GM15510 (cell line): ENCODE data around the gene PEAK1.

ENCODE experiments used
- POLR2A ChIP-seq: IDR thresholded peaks from 3 replicates; pipeline ENCODE4 v1.6.1; 2011; ENCODE audit warnings: borderline replicate concordance; ENCODE audit not compliant: insufficient read length; ENCODE audit errors: extremely low read depth

The PEAK1 gene

GRCh38 chr15:77419836-77420609, at the start of gene PEAK1:
PEAK1 (minus strand) TSS chr15:77420104; CDS start chr15:77181926, 238,178 bp downstream.
- peak; percentile 76 for TF ChIP-seq POLR2A

DNA sequence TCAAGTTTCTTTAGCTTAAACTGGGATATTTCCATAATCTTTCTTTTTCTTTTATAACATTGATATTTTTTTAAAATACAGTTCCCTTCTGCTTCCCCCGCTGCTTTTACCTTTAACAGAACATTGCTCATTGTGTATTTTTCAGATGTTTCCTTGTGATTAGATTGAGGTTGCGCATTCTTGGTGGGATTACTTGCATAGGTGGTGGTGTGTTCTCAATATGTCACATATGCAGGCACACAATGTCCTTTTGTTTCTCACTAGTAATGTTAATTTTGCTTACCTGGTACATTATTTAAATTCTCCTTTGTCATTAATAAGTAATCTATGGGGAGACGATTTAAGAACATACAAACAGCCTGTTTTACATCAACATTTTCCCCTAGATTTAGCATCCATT, 49.0 kb upstream of the PEAK1 start:
- TF ChIP-seq POLR2A = no peak

DNA sequence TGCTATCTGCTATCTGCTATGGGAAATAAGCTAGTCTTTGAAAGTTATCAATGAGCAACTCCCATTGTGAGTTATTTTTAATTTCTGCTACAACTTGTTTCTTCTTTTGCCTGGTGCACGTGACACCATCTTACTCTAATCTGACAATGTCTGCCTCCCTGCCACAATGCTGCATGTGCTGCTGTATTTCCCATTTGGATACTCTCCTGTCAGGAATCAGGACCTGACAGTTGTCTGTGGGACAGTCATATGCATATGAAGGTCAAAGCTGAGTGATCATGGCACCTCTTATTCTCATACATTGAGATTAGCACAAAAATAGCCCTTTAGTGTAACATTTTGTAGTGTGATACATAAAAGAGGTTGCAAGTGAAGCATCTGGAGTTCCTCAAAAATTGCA, 46.6 kb upstream of the PEAK1 start:
- no peak for TF ChIP-seq POLR2A

GRCh38 chr15:77464129-77464865, 44.4 kb upstream of the PEAK1 start:
- TF ChIP-seq POLR2A = no peak

- no peak for TF ChIP-seq POLR2A
Observed at GRCh38 chr15:77461486-77461885, 41.6 kb upstream of the PEAK1 start.

DNA sequence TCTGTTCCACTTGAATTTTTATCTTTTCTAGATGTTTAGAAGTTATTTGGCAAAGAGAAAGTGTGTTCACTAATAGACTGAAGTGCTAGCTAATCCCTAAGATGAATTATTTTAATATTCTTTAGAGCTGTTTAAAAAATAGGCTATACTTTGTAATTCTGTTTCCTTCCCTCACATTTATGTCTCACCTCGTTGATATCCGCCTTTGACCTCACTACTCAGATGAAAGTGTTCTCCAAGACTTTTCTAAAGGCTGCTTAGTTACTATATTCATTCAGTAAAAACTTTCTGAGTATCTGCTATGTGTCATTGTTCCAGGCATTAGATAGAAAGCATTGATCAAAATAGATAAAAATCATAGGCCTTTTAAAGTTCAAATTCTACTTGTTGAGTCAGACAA, 39.1 kb upstream of the PEAK1 start:
- no peak for TF ChIP-seq POLR2A

GRCh38 chr15:77457905-77458265, 38.0 kb upstream of the PEAK1 start:
- TF ChIP-seq POLR2A = no peak

GRCh38 chr15:77457191-77457904, 37.4 kb upstream of the PEAK1 start:
- TF ChIP-seq POLR2A = no peak

- TF ChIP-seq POLR2A = no peak
Observed at GRCh38 chr15:77456746-77457145, 36.8 kb upstream of the PEAK1 start.

DNA sequence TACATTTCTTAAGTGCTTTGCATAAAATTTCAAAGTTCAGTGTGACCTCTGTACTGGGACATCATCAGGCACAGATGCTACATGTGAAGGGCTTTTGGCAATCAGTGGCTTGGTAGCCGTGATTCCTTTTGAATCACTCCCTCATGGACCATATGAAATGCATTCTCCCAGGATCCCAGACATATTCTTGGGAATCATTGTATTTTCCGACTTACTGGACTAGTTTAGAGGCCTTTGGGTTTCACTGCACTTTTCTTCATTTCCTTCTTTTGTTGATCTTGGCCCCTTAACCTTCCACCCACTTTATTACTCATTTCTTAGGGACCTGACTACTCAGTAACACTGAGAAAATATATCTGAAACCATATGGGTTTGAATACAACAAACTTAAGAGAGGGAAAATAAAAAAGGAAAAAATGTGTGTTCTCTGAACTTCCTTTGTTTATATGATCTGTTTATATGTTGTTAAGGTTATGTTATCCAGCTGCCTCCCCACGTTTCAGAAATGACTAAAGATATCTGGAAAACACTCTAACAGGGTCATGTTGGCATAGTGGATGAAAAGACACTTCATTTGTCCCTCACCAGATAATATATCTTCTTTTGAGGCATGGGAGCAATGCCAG, 35.9 kb upstream of the PEAK1 start:
- TF ChIP-seq POLR2A = no peak

- TF ChIP-seq POLR2A = no peak
Observed at GRCh38 chr15:77454951-77455350, 35.0 kb upstream of the PEAK1 start.

GRCh38 chr15:77454265-77454664, 34.4 kb upstream of the PEAK1 start:
- no peak for TF ChIP-seq POLR2A

- TF ChIP-seq POLR2A = no peak
Observed at GRCh38 chr15:77446840-77447390, 27.0 kb upstream of the PEAK1 start.

DNA sequence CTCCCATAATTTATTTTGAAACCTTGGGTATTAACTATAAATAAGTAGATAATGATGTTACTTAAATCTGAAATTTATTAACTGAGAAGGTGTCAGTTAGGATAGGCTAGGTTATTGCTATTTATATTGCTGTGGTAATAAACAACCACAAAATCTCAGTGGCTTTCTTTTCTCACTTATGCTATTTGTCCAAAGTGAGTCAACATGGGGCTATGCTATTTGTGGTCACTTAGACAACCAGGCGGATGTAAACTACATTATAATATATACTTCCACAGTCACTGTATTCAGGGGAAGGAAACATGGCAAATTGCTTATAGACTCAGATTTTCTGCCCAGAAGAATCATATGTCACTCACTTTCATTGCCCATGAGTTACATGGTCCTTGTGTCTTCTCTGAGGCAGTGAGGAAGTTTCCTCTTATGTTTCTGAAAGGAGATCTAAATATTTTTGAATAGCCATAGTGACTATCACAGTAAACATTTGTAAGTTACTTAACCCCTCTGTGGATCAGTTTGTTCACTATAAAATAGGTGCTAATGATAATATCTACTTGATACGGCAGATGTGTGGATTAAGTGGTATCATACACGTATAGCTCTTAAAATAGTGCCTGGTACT, 20.6 kb upstream of the PEAK1 start:
- TF ChIP-seq POLR2A = no peak
